HCT116 (cell line): Measurements from ENCODE around the gene HDAC10.

ENCODE experiments used
- CTCF ChIP-seq, 3 experiments: fragments of 200-600 bp in 1 of 3; sonication (generic) in 1 of 3; IDR thresholded peaks in 2 of 3; conservative IDR thresholded peaks in 1 of 3; 2 replicates each; pipeline ENCODE4 v1.5.1; 2012 to 2017; ENCODE audit warnings: low read depth in 2 of 3, low read length in 2 of 3, antibody characterized with exemption in 1 of 3, borderline replicate concordance in 1 of 3, control low read depth in 1 of 3, mild to moderate bottlenecking in 1 of 3, mixed read lengths in 1 of 3, mixed run types in 1 of 3, moderate library complexity in 1 of 3; ENCODE audit not compliant: insufficient read depth in 1 of 3
- ELF1 ChIP-seq: IDR thresholded peaks from 2 replicates; pipeline ENCODE4 v1.6.1; 2012; ENCODE audit warnings: low read depth, borderline replicate concordance
- EZH2 ChIP-seq: fragments of 200-600 bp; sonication (generic); IDR thresholded peaks from 2 replicates; pipeline ENCODE4 v1.6.1; 2017; ENCODE audit warnings: antibody characterized with exemption, mixed run types
- EZH2phosphoT487 ChIP-seq: fragments of 200-600 bp; IDR thresholded peaks from 2 replicates; pipeline ENCODE4 v1.6.1; 2018; ENCODE audit warnings: antibody characterized with exemption, borderline replicate concordance
- MAX ChIP-seq: IDR thresholded peaks from 2 replicates; pipeline ENCODE4 v1.6.1; 2012
- POLR2AphosphoS5 ChIP-seq: IDR thresholded peaks from 2 replicates; pipeline ENCODE4 v1.6.1; 2011; ENCODE audit warnings: mild to moderate bottlenecking, low read depth, low read length, moderate library complexity
- RAD21 ChIP-seq: IDR thresholded peaks from 2 replicates; pipeline ENCODE4 v1.6.1; 2012; ENCODE audit warnings: low read depth, mild to moderate bottlenecking
- REST ChIP-seq: IDR thresholded peaks from 2 replicates; pipeline ENCODE4 v1.6.1; 2012; ENCODE audit warnings: low read depth
- SIN3A ChIP-seq: IDR thresholded peaks from 2 replicates; pipeline ENCODE4 v1.6.1; 2012; ENCODE audit warnings: low read depth
- ZNF274 ChIP-seq: fragments of 200-500 bp; sonication (Bioruptor generic); IDR thresholded peaks from 2 replicates; pipeline ENCODE4 v1.6.1; 2014; ENCODE audit warnings: mild to moderate bottlenecking, low read depth, low read length, inconsistent platforms

- TF ChIP-seq SIN3A: no peak
- no peak for TF ChIP-seq CTCF (IDR thresholded peaks at IDR 0.05 in 2 of 3, conservative IDR thresholded peaks at IDR 0.05 in 1 of 3; ENCODE audit: borderline replicate concordance in 1 of 3, insufficient read depth in 1 of 3, low read depth in 2 of 3, low read length in 2 of 3)
- TF ChIP-seq ZNF274: no peak
- TF ChIP-seq ELF1: no peak
- no peak for TF ChIP-seq POLR2AphosphoS5
- no peak for TF ChIP-seq RAD21
- no peak for TF ChIP-seq EZH2
- TF ChIP-seq REST: no peak
- TF ChIP-seq MAX: no peak
- TF ChIP-seq EZH2phosphoT487: no peak
These were observed 36.7 kb upstream of the HDAC10 start for GRCh38 chr22:50287731-50288130.
